Prostate gland (tissue), 2 donors: ENCODE data around the gene SLC46A1. TPM values are rescaled to one million over a fixed set of nuclear protein-coding genes. Genes with fewer than 3 reads are reported as not detected.
A peak's percentile ranks its signal among the peaks of the same experiment; 100 is the strongest.

Experiments used
- DNase-seq: peaks from one replicate; pipeline ENCODE4 v3.0.0-alpha.2; 2019; ENCODE audit warnings: low spot score
- H3K27ac ChIP-seq, 2 donors: fragments of 200-600 bp; sonication (generic); 2 replicates each; pipeline ENCODE4 v1.5.1; 2017 to 2019
- H3K27me3 ChIP-seq: fragments of 200-600 bp; sonication (generic); replicated peaks from 2 replicates; pipeline ENCODE4 v1.5.1; 2019; ENCODE audit not compliant: insufficient read depth
- H3K36me3 ChIP-seq, 2 donors: fragments of 200-600 bp; sonication (generic); 1 replicate in 1 of 2; 2 replicates in 1 of 2; pipeline versions ENCODE4 v1.5.1 to v1.8.1; 2017 to 2019
- H3K4me1 ChIP-seq: fragments of 200-600 bp; sonication (generic); replicated peaks from 2 replicates; pipeline ENCODE4 v1.5.1; 2019
- H3K4me3 ChIP-seq, 2 donors: fragments of 200-600 bp; sonication (generic); 2 replicates each; pipeline ENCODE4 v1.5.1; 2017 to 2019
- H3K9me3 ChIP-seq: fragments of 200-600 bp; sonication (generic); 2 replicates; pipeline ENCODE4 v1.5.1; 2017
- POLR2A ChIP-seq: fragments of 450-650 bp; IDR thresholded peaks from one replicate; pipeline ENCODE4 v1.6.1; 2016; ENCODE audit warnings: antibody characterized with exemption, mild to moderate bottlenecking
- POLR2AphosphoS5 ChIP-seq: sonication (generic); formaldehyde crosslinking; IDR thresholded peaks from one replicate; pipeline ENCODE4 v1.6.1; 2017; ENCODE audit warnings: antibody characterized with exemption
- WGBS: methylation state at CpG from one replicate; pipeline ENCODE4 v1.1.5; 2018; 5-methylcytosine and 5-hydroxymethylcytosine counted together
- intact Hi-C: fragments of 100-400 bp; cut with DNase I; formaldehyde crosslinking; loops from one replicate; pipeline ENCODE4 v1.14.2; 2022
- total RNA-seq, 2 donors: library from RNA; depleted of rRNA; stranded (reverse); fragments of >200 nt; gene quantifications; one replicate each; pipeline ENCODE4 v1.1.0, GENCODE V29; 2016
- TF ChIP-seq, protein P1 (sequence below), 4 experiments: fragments of 200-600 bp in 2 of 4; fragments of 450-650 bp in 2 of 4; sonication (generic) in 2 of 4; IDR thresholded peaks; 1 replicate in 3 of 4; 2 replicates in 1 of 4; pipeline ENCODE4 v1.5.1; 2016 to 2019; ENCODE audit warnings: antibody characterized with exemption in 4 of 4, mild to moderate bottlenecking in 2 of 4, moderate library complexity in 2 of 4

The SLC46A1 gene
- total RNA-seq, 2 donors from 2014 or later = 14.9 to 20.1 TPM

DNA sequence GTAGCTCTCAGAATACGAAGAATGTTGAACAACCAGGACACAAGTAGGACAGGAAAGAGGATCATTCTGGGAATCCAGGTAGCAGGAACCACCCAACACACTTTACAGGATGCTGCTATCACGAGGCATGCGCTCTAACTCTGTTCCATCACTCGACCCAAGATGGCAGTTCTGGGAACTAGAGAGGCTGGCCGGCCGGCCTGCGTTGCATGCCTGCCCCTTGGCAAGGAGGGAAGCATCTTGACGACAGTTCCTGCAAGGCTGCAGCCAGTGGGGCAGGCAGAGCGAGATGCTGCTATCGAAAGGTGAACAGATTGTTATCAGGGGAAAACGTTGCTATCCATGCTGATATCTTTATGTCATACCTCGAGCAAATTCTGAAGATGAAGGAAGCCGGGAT lies 19.2 kb upstream of the SLC46A1 start:
- H3K27ac ChIP-seq = no peak overlapping the region
- DNase-seq = no peak
- no peak overlapping the region for H3K4me3 ChIP-seq
- no peaks in the 10 kb centered on the region for H3K27me3 ChIP-seq
- H3K36me3 ChIP-seq = no peaks in the 10 kb centered on the region
- no peaks in the 10 kb centered on the region for H3K4me1 ChIP-seq
- no peaks in the 10 kb centered on the region for H3K9me3 ChIP-seq
- WGBS = 72% methylated on average over 13 of the region's 13 CpGs
- intact Hi-C loops = no loop called here
- TF ChIP-seq POLR2AphosphoS5 (no peak), POLR2A (no peak)
- TF ChIP-seq, protein P1, sequence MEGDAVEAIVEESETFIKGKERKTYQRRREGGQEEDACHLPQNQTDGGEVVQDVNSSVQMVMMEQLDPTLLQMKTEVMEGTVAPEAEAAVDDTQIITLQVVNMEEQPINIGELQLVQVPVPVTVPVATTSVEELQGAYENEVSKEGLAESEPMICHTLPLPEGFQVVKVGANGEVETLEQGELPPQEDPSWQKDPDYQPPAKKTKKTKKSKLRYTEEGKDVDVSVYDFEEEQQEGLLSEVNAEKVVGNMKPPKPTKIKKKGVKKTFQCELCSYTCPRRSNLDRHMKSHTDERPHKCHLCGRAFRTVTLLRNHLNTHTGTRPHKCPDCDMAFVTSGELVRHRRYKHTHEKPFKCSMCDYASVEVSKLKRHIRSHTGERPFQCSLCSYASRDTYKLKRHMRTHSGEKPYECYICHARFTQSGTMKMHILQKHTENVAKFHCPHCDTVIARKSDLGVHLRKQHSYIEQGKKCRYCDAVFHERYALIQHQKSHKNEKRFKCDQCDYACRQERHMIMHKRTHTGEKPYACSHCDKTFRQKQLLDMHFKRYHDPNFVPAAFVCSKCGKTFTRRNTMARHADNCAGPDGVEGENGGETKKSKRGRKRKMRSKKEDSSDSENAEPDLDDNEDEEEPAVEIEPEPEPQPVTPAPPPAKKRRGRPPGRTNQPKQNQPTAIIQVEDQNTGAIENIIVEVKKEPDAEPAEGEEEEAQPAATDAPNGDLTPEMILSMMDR (IDR thresholded peaks at IDR 0.05) = no peak

DNA sequence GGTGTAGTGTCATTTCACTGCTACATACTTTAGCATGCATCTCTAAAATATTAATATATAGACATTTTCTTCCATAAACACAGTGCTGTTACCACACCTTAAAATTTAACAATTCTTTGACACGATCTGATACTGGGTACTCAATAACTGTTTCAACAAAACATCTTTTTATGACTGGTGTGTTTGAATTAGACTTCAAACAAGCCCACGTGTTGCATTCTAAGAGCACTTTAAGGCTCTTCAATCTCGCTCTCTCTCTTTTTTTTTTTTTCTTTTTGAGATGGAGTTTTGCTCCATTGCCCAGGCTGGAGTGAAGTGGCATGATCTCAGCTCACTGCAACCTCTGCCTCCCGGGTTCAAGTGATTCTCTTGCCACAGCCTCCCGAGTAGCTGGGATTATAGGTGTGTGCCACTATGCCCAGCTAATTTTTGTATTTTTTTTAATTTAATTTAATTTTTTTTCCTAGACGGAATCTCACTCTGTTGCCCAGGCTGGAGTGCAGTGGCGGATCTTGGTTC lies 15.8 kb upstream of the SLC46A1 start:
- DNase-seq = no peak
- H3K9me3 ChIP-seq = no peaks in the 10 kb centered on the region
- H3K36me3 ChIP-seq = no peaks in the 10 kb centered on the region
- intact Hi-C loops = no loop called here
- no peak overlapping the region for H3K27ac ChIP-seq
- TF ChIP-seq POLR2A = no peak
- no peak for TF ChIP-seq POLR2AphosphoS5
- TF ChIP-seq, protein P1 (IDR thresholded peaks at IDR 0.05) = no peak
- no peak overlapping the region for H3K4me3 ChIP-seq
- no peaks in the 10 kb centered on the region for H3K27me3 ChIP-seq
- no peaks in the 10 kb centered on the region for H3K4me1 ChIP-seq
- WGBS = 66% methylated on average over 7 of the region's 7 CpGs

DNA sequence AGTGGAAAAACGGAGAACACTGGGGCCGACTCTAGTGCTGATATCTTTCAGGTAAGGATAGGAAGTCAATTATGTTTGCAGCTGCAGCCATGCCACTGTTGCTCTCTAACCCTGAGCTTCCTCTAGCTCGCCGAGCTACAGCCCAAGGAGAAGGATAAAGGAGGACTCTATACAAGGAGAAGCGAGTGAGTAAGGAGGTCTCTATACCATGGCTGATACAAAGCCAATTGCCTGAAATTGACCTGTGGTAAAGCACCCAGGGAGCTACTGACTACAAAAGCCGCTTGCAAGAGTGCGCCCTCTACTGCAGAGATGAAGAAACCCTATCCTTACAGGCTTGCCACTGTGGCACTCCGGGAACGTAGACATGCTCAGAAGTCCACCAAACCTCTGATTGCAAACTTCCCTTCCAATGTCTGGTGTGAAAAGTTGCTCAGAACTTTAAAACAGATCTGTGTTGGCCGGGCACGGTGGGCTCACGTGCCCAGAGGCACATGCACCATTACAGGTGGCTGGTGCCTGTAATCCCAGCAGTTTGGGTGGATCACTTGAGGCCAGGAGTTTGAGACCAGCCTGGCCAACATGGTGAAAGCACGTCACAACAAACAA lies 10.8 kb upstream of the SLC46A1 start:
- Histone ChIP-seq H3K9me3 (no peaks in the 10 kb centered on the region), H3K36me3 (no peaks in the 10 kb centered on the region), H3K4me1 (no peaks in the 10 kb centered on the region), H3K27ac (no peak overlapping the region), H3K4me3 (no peak overlapping the region), H3K27me3 (no peaks in the 10 kb centered on the region)
- peak; percentile 36 for DNase-seq
- TF ChIP-seq POLR2A = no peak
- TF ChIP-seq, protein P1 (IDR thresholded peaks at IDR 0.05) = peak in 3 of 4 experiments; percentile 17 to 56 (median 19)
- no peak for TF ChIP-seq POLR2AphosphoS5
- 21% methylated on average over 13 of the region's 13 CpGs for WGBS
- intact Hi-C loops = no loop called here

DNA sequence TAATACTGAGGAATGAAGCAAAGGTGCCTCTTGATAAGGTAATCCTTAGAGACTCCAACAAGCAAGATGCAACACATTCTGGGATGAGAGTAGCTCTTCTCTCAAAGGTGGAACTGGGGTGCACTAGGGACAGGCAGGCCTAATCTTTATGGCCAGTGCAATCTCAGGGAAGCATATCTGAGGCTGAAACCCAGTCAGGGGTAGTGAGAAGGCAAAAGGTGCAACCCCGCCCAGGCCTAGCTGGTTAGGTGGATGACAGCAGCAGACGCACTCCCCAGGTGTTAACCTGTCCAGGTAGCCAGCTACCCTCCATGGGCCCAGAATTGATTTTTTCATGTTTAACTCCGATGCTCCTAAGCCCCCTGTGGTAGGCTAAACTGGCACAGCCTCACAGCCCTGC lies 9.9 kb upstream of the SLC46A1 start:
- WGBS = 89% methylated on average over 3 of the region's 3 CpGs
- H3K36me3 ChIP-seq = no peaks in the 10 kb centered on the region

More for the DNA sequence above, 9.9 kb upstream of the SLC46A1 start:
- no peaks in the 10 kb centered on the region for H3K9me3 ChIP-seq
- H3K4me3 ChIP-seq = no peak overlapping the region
- intact Hi-C loops = no loop called here
- H3K27me3 ChIP-seq = no peaks in the 10 kb centered on the region
- no peak overlapping the region for H3K27ac ChIP-seq
- DNase-seq = no peak
- H3K4me1 ChIP-seq = no peaks in the 10 kb centered on the region
- TF ChIP-seq, protein P1 (IDR thresholded peaks at IDR 0.05) = no peak
- TF ChIP-seq POLR2A (no peak), POLR2AphosphoS5 (no peak)
